SU-DHL-6 (cell line): Measurements from ENCODE around the gene CACNB3.
"Not testable (repeated sequence)": the region's sequence is repeated elsewhere in the genome, so short reads cannot be mapped to it uniquely, and the experiment has no call there.

Experiments
- EZH2phosphoT487 ChIP-seq: fragments of 200-600 bp; sonication (generic), shearing (Covaris generic); conservative IDR thresholded peaks from 2 replicates; pipeline ENCODE4 v1.6.1; 2018; ENCODE audit warnings: mild to moderate bottlenecking, antibody characterized with exemption, low read length, moderate library complexity, mixed read lengths
- TF ChIP-seq, protein P1 (sequence below): fragments of 200-600 bp; sonication (generic); IDR thresholded peaks from one replicate; pipeline ENCODE4 v1.5.1; 2017; ENCODE audit warnings: antibody characterized with exemption, mild to moderate bottlenecking, low read length, moderate library complexity; ENCODE audit not compliant: insufficient read depth, poor library complexity, severe bottlenecking

DNA sequence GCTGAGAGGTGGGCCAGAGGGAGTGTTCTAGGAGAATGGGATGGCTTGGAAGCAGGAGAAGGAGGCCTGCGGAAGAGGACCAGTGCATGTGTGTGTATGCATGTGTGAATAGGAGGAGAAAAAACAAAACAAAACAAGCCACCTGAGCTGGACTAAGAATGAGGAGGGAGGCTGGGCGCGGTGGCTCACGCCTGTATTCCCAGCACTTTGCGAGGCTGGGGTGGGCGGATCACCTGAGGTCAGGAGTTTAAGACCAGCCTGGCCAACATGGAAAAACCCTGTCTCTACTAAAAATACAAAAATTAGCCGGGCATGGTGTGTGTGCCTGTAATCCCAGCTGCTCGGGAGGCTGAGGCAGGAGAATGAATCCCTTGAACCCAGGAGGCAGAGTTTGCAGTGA is 55.2 kb downstream of the CACNB3 start:
- TF ChIP-seq, protein P1, sequence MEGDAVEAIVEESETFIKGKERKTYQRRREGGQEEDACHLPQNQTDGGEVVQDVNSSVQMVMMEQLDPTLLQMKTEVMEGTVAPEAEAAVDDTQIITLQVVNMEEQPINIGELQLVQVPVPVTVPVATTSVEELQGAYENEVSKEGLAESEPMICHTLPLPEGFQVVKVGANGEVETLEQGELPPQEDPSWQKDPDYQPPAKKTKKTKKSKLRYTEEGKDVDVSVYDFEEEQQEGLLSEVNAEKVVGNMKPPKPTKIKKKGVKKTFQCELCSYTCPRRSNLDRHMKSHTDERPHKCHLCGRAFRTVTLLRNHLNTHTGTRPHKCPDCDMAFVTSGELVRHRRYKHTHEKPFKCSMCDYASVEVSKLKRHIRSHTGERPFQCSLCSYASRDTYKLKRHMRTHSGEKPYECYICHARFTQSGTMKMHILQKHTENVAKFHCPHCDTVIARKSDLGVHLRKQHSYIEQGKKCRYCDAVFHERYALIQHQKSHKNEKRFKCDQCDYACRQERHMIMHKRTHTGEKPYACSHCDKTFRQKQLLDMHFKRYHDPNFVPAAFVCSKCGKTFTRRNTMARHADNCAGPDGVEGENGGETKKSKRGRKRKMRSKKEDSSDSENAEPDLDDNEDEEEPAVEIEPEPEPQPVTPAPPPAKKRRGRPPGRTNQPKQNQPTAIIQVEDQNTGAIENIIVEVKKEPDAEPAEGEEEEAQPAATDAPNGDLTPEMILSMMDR, result not testable (repeated sequence)
- not testable (repeated sequence) for TF ChIP-seq EZH2phosphoT487
